Non-pigmented ciliary epithelial cell (primary cell): ENCODE results near the gene TRIM66.
"Not testable (repeated sequence)": the region's sequence is repeated elsewhere in the genome, so short reads cannot be mapped to it uniquely, and the experiment has no call there.

Source experiments
- DNase-seq: peaks from one replicate; pipeline ENCODE4 v3.0.0-alpha.2; 2010; ENCODE audit warnings: low read depth

Gene TRIM66

DNA sequence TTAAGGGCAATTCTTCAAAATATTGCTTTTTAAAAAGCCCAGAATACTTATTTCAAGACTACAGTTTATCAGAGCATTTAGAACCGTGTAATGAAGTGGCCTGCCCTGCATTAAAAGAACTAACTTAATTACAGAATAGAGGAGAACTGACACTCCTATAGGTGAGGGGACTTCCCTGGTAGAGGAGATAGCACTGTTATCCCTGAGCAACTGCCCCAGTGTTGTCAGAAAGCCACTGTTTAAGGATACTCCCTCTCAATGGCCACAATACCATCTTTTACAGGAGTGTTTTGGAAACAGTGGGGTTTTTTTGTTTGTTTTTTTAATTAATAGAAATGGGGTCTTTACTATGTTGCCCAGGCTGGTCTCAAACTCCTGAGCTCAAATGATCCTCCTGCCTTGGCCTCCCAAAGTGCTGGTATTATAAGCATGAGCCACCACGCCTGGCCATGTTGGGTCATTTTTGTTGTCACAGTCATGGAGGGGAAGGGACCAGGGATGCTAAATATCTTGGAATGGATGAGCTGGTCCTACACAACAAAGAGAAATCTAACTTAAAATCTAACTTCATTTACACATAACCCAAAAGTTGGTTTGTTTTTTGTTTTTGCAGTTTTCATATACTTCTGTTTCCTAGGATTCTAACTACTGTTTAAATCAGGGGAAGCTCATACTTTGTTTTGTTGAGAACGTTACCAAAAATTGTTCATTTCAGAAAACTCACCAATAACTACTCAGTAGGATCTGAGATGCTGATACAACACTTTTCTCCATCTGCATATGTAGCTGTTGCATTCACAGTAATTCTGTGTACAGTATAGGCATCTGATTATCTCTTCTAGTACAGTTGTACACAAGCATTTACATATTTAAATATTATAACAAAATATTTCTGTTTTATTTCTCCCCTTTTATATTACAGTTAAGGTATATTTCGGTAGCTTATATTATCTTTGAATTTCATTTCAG is 8.2 kb upstream of the TRIM66 start:
- no peak for DNase-seq

DNA sequence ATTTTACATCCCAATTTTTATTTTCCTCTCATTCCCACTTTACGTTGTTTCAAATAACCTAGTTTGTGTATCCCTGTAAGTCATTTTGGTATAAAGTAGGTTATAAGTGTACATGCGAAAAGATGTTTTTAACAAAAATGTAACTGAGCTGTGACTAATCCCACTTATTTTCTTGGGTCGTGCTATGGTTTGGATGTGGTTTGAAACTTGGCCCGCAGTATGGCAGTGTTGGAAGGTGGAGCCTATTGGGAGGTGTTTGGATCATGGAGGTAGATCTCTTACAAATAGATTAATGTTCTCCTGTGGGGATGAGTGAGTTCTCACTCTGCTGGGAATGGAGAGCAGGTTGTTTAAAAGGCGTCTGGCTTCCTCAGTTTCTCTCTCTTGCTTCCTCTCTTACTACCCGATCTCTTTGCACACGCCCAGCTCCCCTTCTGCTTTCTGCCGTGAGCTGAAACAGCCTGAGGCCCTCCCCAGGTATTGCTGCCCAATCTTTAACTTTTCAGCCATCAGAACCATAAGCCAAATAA is 7.3 kb upstream of the TRIM66 start:
- DNase-seq = no peak

DNA sequence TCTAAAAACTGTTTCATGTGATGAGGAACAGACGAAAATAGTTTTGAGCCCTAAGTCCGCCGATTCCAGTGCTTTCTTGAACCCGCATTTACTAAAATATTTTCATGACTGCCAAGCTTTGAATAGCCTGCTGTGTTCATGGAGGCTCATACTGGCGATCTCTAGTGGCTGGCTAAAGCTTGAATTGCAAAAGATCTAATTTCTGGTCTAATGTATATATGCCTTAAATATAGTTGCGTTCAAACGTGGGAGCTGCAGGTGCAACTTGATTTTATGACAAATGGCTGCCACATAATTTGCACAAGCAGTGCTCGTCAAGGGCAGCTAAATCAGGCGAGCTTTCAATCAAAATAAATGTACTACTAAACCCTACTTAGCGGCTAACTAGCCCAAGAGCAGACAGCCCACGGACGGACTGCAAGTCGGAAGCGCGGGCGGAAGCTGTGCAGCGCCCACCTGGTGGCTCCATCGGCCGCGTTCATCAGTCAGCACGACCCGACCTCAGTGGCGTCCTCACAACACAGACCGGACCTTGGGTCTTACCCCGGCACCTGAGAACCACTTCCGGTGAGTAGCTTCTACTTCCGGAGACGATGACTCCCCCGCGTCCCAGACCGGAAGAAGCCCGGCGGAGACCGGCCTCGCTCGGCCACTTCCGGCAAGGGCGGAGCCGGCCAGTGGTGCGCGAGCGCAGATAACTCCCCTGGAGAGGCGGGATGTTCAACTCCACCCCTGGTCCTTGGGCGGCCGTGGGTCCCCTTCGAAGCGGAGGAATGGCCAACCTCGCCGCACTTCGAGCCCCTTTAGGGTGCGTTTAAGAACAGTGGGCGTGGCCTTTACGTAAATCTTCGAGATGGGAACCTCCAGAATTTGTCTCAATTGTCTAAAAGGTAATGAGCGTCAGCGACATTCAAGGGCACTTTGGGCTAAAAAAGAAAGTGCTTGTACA is 6.2 kb upstream of the TRIM66 start:
- DNase-seq = peak; percentile 83

DNA sequence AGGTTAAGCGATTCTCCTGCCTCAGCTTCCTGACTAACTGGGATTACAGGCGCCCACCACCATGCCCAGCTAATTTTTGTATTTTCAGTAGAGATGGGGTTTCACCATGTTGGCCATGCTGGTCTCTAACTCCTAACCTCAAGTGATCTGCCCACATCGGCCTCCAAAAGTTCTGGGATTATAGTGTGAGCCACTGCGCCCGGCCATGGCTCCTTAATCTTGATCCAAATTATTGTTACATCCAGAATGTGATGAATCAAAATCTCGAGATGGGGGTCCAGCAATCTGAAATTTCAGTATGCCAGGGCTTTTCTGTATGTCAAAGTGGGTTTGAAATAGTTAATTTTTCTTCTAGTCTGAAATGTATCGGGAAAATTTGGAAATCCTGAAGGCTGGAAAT is 3.9 kb upstream of the TRIM66 start:
- DNase-seq = no peak

DNA sequence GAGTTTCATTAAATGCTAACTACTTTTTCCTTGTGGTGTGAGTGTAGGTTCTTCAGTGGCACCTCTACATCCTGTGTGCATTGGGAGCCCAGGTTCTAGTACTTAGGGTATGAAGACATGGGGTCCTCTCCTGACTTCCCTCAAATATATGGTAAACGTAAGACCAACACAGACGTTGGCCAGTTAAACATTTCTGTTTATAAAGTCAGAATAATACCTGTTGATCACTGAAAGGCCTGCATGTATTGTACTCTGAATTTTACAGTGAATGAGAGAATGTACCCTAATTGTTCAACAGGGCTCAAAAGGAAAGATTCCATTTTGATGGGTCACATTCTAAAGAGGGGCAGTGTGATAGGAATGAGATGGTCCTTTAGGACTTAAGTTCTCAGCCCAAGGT is 3.4 kb upstream of the TRIM66 start:
- no peak for DNase-seq

DNA sequence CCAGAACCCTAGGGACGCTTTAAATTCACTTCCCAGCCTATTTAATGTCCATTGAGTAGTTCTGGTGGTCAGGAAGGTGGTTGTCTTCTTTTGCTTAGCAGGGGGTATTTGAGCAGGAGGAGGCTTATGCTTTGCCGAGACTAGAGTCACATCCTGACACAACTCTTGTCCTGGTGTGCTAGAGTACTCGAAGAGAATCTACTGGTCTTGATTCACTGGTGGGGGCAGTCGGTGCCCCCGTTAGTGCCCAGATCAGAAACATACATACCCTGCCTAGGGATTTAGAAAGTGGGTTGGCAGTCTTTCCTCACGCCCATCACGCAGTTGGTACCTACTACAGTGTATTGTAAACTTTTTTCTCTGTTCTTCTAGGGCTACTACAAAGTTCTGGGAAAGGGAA is 2.8 kb upstream of the TRIM66 start:
- no peak for DNase-seq

DNA sequence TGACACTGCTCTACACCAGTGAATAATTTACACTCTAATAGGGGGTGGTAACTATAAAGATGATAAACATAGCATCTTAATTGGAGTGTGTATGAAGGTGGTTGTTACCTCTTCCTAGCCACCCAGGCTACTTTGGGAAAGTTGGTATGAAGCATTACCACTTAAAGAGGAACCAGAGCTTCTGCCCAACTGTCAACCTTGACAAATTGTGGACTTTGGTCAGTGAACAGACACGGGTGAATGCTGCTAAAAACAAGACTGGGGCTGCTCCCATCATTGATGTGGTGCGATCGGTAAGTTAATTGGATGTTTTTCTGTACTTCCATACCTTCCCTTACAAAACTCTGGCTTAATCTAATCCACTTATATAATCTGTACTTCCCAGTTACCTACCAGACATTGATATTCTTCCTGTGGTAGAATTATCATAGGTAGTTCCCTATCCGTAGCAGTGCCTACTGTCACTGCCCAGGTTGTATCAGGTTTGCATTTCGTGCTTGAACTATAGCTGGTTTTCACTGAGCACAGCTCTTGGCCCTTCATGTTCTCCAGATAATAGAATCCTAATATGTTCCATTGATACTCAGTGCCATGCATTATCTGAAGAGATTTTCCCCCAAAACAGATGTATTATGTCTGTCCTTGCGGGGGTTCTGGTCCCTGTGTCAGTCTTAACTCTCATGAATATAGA is 2.3 kb upstream of the TRIM66 start:
- DNase-seq = no peak

DNA sequence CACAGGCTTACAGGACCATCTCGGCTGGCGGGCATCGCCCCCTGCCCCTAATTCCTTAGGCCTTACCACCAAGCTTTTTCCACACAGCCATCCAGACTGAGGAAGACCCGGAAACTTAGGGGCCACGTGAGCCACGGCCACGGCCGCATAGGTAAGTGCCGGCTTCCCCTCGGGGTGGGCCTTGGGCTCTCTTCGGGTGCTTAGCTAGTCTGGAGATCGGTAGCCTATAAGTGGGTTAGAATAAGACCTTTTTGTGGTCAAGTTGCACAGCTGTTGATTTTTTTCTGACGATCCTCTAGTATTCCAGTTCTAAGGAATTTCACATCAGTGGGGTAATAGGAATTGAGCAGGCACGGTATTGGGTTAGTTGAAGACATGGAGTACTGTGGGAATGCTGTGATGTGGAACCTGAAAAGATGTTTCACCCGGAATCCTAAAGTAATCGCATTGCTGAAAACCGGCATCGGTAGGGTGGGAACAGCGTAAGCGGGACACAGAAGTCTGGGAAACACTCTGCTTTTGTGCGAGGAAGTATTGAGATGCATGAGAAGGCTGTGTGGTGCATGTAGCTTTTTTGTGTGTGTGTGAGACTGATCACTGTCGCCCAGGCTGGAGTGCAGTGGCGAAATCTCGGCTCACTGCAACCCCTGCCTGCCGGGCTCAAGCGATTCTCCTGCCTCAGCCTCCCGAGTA is 796 bp upstream of the TRIM66 start:
- no peak for DNase-seq

DNA sequence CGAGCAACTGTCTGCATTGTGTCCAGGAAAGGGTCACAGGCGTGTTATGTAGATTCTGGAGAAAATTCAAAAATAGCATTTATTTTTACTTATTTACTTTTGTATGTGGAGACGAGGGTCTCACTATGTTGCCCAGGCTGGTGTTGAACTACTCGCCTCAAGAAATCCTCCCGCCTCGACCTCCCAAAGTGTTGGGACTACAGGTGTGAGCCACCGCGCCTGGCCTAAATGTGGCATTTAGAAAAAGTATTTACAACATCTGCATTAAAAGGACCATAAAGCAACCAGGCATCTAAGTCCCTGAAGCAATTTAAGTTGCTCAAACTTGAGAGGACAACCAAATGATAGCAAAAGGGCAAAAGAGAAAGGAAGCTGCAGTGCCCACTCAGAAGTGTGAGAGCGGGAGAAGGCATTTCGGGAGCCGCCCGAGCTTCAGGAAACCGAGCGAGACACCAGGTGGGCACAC is 595 bp downstream of the TRIM66 start:
- DNase-seq = no peak

DNA sequence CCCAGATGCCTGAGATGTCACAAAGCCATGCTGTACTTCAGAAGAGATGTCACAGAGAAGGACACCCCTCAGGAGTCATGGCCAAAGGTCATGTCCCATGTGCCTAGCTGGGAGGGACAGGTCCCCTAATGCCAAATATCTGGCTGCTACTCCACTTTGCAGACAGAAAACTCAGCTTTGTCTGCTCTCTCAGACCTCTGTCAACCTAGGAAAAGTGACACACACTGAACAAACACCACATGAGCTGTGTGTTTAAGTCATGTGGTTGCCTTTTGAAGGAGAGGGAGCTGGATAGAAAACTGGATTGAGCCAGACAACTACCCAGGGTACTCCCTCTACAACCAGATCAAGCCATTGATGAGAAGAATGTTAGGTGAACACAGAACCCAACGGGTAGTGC is 3.5 kb downstream of the TRIM66 start:
- no peak for DNase-seq

DNA sequence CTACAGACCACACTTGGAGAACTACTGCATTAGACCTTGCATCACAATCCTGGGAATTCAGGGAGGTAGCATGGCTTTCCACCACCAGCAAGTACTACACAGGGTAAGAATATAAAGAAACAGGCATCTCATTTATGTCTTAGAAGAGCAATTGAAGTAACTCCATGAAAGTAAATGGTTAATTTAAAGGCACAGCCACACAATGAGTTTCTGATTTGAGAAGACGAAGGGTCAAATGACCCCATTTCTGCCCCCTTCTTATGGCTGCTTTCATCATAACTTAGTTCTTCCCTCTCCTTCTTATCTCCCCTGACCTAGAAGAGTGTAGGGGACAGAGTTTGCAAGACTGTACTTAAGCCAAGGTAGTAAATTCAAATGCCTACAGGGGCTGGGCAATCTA is 6.0 kb downstream of the TRIM66 start:
- no peak for DNase-seq

DNA sequence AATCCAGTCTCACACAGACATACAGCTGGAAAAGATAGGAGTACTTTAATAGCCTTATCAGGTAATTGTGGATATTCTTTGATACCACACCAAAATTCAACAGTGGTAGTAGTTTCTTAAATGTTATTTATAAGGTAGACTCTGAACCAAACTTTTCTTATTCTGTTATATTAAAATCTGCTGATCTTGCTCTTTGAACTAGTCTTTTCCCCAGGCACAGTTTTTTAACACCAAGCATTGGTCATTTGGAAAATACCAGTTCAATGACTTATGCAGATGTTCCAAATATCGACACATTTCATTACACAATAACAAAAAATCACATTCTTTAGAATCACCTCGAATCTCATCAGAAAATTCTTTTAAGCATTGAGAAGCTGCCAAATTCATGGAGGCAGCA is 7.6 kb downstream of the TRIM66 start:
- no peak for DNase-seq

DNA sequence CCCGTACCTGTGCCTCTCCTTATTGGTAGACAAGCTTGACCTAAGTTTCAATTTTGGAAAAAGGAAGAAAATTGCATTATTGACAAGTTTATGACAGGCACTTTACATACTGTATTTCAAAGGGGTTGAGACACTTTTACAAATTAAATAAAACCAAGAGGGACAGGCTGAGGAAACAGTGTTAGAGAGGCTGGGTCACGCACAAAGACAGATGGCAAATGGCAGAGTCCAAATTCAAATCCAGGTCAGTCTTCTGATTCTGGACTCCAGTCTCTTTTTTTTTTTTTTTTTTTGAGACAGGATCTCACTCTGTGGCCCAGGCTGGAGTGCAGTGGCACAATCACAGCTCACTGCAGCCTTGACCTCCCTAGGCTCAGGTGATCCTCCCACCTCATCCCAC is 10.1 kb downstream of the TRIM66 start:
- DNase-seq = no peak

DNA sequence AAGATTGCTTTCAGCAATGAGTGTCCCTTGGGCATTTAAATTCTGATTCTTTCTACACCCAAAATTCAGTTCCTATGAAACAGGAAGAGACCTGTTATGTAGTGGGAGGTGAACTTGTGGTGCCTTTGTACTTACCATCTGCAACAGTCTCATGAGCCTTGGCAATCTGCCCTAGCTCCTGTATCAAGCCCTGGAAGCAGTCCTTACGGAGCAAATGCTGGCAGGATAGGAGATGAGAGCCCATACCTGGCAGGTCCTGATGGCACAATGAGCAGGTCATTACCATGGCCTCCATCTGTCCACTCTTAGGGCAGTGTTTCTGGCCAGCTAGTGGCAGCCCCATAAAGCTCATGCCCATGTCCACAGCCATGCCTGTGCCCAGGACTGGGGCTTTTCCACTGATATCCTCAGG is 10.8 kb downstream of the TRIM66 start:
- DNase-seq = peak; percentile 52

DNA sequence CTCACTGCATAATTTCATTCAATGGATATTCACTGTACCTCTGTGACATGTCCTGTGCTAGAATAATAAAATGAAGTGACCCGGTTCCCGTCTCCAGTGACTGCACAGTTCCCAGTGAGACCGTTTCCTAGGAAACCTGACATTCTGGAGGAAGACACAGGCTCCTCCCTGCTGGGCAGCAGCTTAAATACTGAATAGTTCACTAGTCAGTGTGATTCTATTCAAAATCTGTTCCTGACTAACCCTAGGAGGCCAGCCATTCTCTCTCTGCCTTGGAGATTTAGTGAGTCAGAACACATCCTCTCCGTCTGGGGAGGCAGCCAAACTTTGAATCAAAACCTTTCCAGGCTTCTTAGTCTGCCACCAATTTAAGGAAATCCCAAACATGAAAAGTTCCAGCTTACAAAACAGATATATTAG is 11.3 kb downstream of the TRIM66 start:
- DNase-seq = peak; percentile 82

DNA sequence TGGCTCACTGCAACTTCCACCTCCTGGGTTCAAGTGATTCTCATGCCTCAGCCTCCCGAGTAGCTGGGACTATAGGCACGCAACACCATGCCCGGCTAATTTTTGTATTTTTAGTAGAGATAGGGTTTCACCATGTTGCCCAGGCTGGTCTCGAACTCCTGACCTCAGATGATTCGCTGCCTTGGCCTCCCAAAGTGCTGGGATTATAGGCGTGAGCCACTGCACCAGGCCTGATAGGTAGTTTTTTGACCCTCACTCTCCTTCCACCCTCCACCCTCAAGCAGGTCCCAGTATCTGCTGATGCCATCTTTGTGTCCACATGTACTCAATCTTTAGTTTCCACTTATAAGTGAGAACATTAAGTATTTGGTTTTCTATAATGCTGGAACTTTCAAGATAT is 12.4 kb downstream of the TRIM66 start:
- DNase-seq = not testable (repeated sequence)

DNA sequence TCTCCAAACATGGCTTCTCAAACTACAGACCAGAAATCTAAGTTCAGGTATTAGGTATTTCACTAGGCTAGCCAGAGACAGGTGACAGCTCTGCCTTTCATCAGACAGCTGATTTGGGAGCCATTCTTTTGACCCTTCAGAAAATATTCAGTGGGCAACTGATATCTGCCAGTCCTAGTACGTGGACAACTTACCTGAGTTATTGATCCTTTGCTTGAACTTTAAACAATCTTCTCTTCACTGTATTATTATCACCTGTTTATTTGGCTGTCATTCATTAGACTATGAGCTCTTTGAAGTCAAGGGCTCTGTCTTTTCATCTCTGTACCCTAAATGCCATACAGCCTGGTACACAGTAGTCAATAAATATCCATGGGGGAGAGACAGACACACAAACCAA is 17.2 kb downstream of the TRIM66 start:
- no peak for DNase-seq

DNA sequence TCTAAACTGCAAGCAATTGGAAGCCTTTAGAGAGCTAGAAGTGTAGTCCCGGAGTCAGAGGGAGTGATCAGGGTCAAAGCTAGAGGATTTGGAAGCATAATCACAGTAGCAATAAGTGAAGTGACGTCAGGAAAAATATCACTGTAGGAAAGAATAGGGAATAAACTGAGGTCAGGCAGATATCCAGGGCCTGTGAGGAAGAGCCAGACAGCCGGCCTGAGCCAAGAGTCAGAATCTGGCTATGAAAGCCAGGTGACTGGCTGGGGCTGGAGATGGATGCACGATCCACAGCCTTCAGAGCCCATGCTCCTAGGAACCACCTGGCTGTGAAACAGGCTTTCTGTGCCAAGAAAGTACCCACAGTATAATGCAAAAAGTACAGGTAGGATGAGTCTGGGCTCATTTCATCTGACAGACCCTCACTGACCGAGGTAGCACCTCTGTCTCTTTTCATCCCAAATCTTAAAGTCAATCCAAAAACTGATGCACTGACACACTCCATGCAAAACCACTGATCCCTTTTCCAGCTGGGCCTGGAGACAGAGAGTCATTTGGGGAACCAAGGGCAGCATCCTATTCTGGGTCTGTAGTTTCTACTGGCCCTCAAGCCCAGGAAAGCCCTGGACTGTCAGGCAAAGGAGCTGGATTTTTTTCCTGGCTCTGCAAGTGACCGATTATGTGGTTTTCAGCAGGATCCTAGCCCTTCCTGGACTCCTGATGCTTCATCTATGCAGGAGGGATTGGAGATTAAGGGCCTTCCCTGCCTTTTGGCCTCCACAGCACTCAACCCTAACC is 21.3 kb downstream of the TRIM66 start:
- DNase-seq = no peak

DNA sequence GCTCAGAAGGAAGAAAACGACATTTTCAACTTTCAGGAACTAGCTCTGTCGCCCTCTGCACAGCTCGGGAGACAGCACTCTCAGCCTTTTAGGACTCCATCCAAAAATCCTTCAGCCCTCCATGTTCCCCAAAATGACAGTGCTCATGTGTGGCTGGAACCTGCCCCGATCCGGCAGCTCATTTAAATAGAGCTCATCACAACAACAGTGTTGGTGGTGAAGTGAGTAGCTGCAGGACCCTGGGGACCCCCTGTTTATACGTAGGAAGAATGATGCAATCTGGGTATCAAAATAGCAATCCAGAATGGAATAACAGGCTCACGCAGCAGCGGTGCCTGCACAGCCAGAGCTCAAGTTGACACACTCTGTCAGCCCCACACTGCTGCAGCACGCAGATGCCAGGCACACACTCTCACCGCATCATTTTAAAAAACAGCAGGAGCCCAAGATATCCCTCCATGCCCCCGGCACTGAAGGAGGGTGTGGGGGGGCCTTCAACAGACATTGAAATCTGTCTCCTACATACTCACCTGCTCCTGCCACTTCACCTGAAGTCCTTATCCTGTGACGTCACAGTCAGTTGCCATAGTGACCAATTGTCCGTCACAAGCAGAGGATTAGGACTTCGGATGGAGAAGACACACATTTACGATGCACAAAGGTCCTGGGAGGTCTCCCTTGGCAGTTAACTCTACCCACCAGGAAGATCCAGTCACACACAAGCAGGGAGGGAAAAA is 24.0 kb downstream of the TRIM66 start:
- DNase-seq = no peak

DNA sequence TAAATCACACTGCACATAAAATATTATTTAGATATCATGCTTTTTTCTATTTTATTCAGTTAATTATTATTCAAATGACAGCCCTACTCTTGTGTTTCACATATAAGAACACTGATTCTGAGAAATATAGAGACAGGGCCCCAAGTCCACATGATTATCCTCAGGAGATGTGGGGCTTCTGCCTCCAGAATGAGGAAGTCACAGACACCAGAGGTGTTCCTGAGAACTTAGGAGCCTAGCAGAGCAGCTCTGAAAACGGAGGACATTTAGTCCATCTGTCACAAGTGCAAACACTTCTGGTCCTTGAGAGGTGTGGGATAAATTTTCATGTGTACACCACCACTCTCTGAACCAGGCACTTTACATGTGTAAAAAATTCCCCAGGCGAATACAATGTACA is 26.2 kb downstream of the TRIM66 start:
- DNase-seq = no peak
